ENCODE measurements around the gene SCAI.
"Not testable (repeated sequence)": the region's sequence is repeated elsewhere in the genome, so short reads cannot be mapped to it uniquely, and the experiment has no call there.

SCAI gene

GRCh38 chr9:124934290-124934689 lies 209.0 kb downstream of the SCAI start:
- no peak for DNase-seq (ENCODE audit: low spot score in 2 of 2)
- H3K9me3 Mint-ChIP-seq: no peaks in the 10 kb centered on the region
- no peak overlapping the region for H3K4me3 Mint-ChIP-seq
- no peak overlapping the region for H3K27ac Mint-ChIP-seq
- no peak for ATAC-seq
- H3K4me1 Mint-ChIP-seq: peaks cover 12% of the 10 kb centered on the region
- H3K36me3 Mint-ChIP-seq: peaks cover 79% of the 10 kb centered on the region

- H3K27ac Mint-ChIP-seq: no peak overlapping the region
- H3K4me3 Mint-ChIP-seq: no peak overlapping the region
- no peak for ATAC-seq
- peaks cover 6% of the 10 kb centered on the region for H3K4me1 Mint-ChIP-seq
- peaks cover 87% of the 10 kb centered on the region for H3K36me3 Mint-ChIP-seq
- DNase-seq (ENCODE audit: low spot score in 2 of 2): no peak
- H3K9me3 Mint-ChIP-seq: no peaks in the 10 kb centered on the region
Observed at GRCh38 chr9:124932333-124932732, 211.0 kb downstream of the SCAI start.

- Mint-ChIP-seq H3K36me3 (peaks cover 82% of the 10 kb centered on the region), H3K4me1 (peaks cover 13% of the 10 kb centered on the region), H3K9me3 (no peaks in the 10 kb centered on the region), H3K4me3 (no peak overlapping the region), H3K27ac (no peak overlapping the region)
- ATAC-seq: no peak
- DNase-seq (ENCODE audit: low spot score in 2 of 2): no peak
Observed at GRCh38 chr9:124929464-124929863, 213.9 kb downstream of the SCAI start.

- no peak for DNase-seq (ENCODE audit: low spot score in 2 of 2)
- ATAC-seq: no peak
- H3K27ac Mint-ChIP-seq: no peak overlapping the region
- no peaks in the 10 kb centered on the region for H3K9me3 Mint-ChIP-seq
- H3K36me3 Mint-ChIP-seq: peaks cover 83% of the 10 kb centered on the region
- peaks cover 7% of the 10 kb centered on the region for H3K4me1 Mint-ChIP-seq
- no peak overlapping the region for H3K4me3 Mint-ChIP-seq
Observed at GRCh38 chr9:124928116-124928515, 215.2 kb downstream of the SCAI start.

GRCh38 chr9:124920394-124920793 lies 222.9 kb downstream of the SCAI start:
- H3K36me3 Mint-ChIP-seq: peaks cover 79% of the 10 kb centered on the region
- ATAC-seq; H3K4me1 Mint-ChIP-seq; H3K27ac Mint-ChIP-seq; DNase-seq (ENCODE audit: low spot score in 2 of 2); H3K9me3 Mint-ChIP-seq; H3K4me3 Mint-ChIP-seq: not testable (repeated sequence)

GRCh38 chr9:124914753-124915405 lies 228.4 kb downstream of the SCAI start:
- no peaks in the 10 kb centered on the region for H3K9me3 Mint-ChIP-seq
- no peak overlapping the region for H3K4me3 Mint-ChIP-seq
- no peak for ATAC-seq
- H3K4me1 Mint-ChIP-seq: no peaks in the 10 kb centered on the region
- no peak for DNase-seq (ENCODE audit: low spot score in 2 of 2)
- H3K36me3 Mint-ChIP-seq: peaks cover 58% of the 10 kb centered on the region
- peak overlapping the region; percentile 8 for H3K27ac Mint-ChIP-seq

GRCh38 chr9:124913378-124913777 lies 229.9 kb downstream of the SCAI start:
- Mint-ChIP-seq H3K36me3 (peaks cover 58% of the 10 kb centered on the region), H3K4me3 (no peak overlapping the region), H3K27ac (no peak overlapping the region), H3K4me1 (no peaks in the 10 kb centered on the region), H3K9me3 (no peaks in the 10 kb centered on the region)
- ATAC-seq (no peak), DNase-seq (ENCODE audit: low spot score in 2 of 2) (no peak)

GRCh38 chr9:124911766-124912165 lies 231.6 kb downstream of the SCAI start:
- Mint-ChIP-seq H3K4me3 (no peak overlapping the region), H3K36me3 (peaks cover 71% of the 10 kb centered on the region), H3K9me3 (no peaks in the 10 kb centered on the region), H3K4me1 (no peaks in the 10 kb centered on the region), H3K27ac (peak overlapping the region; percentile 10)
- DNase-seq (ENCODE audit: low spot score in 2 of 2): no peak
- ATAC-seq: no peak

GRCh38 chr9:124908098-124908497 lies 235.2 kb downstream of the SCAI start:
- Mint-ChIP-seq H3K27ac (peak overlapping the region; percentile 52), H3K4me3 (no peak overlapping the region), H3K36me3 (peaks cover 87% of the 10 kb centered on the region), H3K9me3 (no peaks in the 10 kb centered on the region), H3K4me1 (no peaks in the 10 kb centered on the region)
- ATAC-seq (no peak), DNase-seq (ENCODE audit: low spot score in 2 of 2) (no peak)

GRCh38 chr9:124906966-124907365 lies 236.4 kb downstream of the SCAI start:
- ATAC-seq (no peak), DNase-seq (ENCODE audit: low spot score in 2 of 2) (no peak)
- Mint-ChIP-seq H3K9me3 (no peaks in the 10 kb centered on the region), H3K36me3 (peaks cover 93% of the 10 kb centered on the region), H3K4me1 (no peaks in the 10 kb centered on the region), H3K27ac (peak overlapping the region; percentile 52), H3K4me3 (no peak overlapping the region)

- H3K4me3 Mint-ChIP-seq: no peak overlapping the region
- H3K4me1 Mint-ChIP-seq: peaks cover 4% of the 10 kb centered on the region
- ATAC-seq (no peak), DNase-seq (ENCODE audit: low spot score in 2 of 2) (no peak)
- peaks cover 74% of the 10 kb centered on the region for H3K36me3 Mint-ChIP-seq
- no peak overlapping the region for H3K27ac Mint-ChIP-seq
- H3K9me3 Mint-ChIP-seq: no peaks in the 10 kb centered on the region
Observed at GRCh38 chr9:124899845-124900244, 243.5 kb downstream of the SCAI start.

- Mint-ChIP-seq H3K4me1 (peaks cover 10% of the 10 kb centered on the region), H3K27ac (no peak overlapping the region), H3K4me3 (no peak overlapping the region), H3K36me3 (peaks cover 75% of the 10 kb centered on the region), H3K9me3 (no peaks in the 10 kb centered on the region)
- DNase-seq (ENCODE audit: low spot score in 2 of 2) (no peak), ATAC-seq (no peak)
Observed at GRCh38 chr9:124897570-124898460, 245.5 kb downstream of the SCAI start.

GRCh38 chr9:124894741-124895170 lies 248.6 kb downstream of the SCAI start:
- peaks cover 82% of the 10 kb centered on the region for H3K36me3 Mint-ChIP-seq

GRCh38 chr9:124894035-124894740 lies 249.1 kb downstream of the SCAI start:
- peaks cover 10% of the 10 kb centered on the region for H3K4me1 Mint-ChIP-seq
- H3K36me3 Mint-ChIP-seq: peaks cover 83% of the 10 kb centered on the region
- ATAC-seq (no peak), DNase-seq (ENCODE audit: low spot score in 2 of 2) (no peak)
- H3K27ac Mint-ChIP-seq: peak overlapping the region; percentile 69
- H3K4me3 Mint-ChIP-seq: no peak overlapping the region
- H3K9me3 Mint-ChIP-seq: no peaks in the 10 kb centered on the region

More at GRCh38 chr9:124894741-124895170, 248.6 kb downstream of the SCAI start:
- no peaks in the 10 kb centered on the region for H3K9me3 Mint-ChIP-seq
- H3K27ac Mint-ChIP-seq: peak overlapping the region; percentile 69
- DNase-seq (ENCODE audit: low spot score in 2 of 2) (no peak), ATAC-seq (peak; percentile 66)
- no peak overlapping the region for H3K4me3 Mint-ChIP-seq
- peaks cover 10% of the 10 kb centered on the region for H3K4me1 Mint-ChIP-seq

Data from stimulated activated effector memory CD8-positive, alpha-beta T cell treated with anti-CD3 and anti-CD28 coated beads, Interleukin-12 subunit alpha, Interleukin-12 subunit beta, amount 100 ng/mL, for 72 hours (primary cell).